ENCODE data around the gene RBM45.

- TF ChIP-seq CTCF (IDR thresholded peaks at IDR 0.05) (no peak), POLR2A (IDR thresholded peaks at IDR 0.05) (no peak)
Observed at GRCh38 chr2:178093471-178093870, 18.8 kb upstream of the RBM45 start.

Measured in thyroid gland (tissue), 4 donors.